Activated CD4-positive, alpha-beta T cell treated with anti-CD3 and anti-CD28 coated beads, Interleukin-2, amount 50 U/mL, for 48 hours (primary cell): Measurements from ENCODE around the gene TPM1.
"Not testable (repeated sequence)": the region's sequence is repeated elsewhere in the genome, so short reads cannot be mapped to it uniquely, and the experiment has no call there.

Experiments used
- DNase-seq, 2 experiments: peaks; one replicate each; pipeline ENCODE4 v3.0.0-alpha.2; 2020

The TPM1 gene

GRCh38 chr15:63077952-63078351 lies 35.4 kb downstream of the TPM1 start:
- DNase-seq, result no peak

DNA sequence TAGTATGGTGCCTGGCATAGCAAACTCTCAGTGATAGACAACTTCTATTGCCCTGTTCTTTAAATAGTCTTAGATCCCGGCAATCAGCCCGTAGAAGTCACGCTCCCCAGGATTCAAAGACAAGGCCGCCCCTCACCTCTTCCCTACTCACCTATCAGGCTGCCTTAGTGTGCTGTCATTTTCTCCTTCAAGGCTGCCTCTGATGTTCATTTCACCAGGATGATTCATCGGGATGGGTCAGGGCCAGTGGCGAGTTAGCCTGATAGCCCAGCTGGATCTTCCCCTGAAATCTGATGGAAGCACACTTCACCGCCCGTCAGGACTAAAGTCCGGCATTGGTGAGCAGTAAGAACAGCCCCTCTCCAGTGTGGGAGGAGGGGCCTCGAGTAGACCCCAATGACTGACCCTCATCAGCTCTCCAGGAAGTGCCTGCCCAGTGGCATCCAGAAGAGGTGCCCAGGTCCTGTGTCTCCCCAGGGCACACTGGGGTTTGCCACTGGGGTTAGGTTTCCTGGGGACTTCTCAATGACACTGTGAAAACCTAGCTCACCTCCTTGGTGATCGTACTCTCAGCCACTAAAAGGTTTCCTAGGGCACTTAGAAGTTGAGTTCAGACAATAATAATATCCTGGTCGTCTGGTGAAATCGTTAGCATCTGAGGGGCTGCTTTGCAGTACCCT lies 37.5 kb downstream of the TPM1 start:
- no peak for DNase-seq

DNA sequence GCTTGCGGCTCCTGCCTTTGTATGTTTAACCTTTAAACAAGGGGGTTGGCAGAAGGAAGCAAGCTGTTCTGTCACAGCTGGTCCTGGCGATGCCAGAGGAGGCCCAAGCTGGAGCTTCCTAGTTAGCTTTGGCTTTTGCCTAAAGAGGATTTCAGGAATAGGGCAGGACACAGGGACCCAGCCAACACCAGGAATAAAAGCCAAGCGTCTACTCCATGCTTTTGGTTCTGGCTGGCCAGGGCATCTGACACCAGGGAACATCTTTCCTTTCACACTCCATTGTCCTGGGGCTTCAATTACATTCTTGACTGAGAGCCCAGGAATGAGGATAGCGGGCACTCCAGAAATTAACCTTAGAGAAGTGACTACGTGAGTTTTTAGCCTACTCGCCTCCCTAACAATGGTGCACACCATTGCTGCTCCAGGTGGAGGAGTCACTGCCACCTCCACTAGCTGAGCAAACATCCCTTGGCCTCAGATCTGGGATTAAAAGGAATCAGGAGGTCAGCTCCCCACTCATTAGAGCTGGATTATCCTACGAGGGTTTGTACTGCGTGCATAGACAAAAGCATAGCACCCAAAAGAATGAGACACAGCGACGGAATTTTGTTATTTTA lies 38.2 kb downstream of the TPM1 start:
- DNase-seq, result no peak

DNA sequence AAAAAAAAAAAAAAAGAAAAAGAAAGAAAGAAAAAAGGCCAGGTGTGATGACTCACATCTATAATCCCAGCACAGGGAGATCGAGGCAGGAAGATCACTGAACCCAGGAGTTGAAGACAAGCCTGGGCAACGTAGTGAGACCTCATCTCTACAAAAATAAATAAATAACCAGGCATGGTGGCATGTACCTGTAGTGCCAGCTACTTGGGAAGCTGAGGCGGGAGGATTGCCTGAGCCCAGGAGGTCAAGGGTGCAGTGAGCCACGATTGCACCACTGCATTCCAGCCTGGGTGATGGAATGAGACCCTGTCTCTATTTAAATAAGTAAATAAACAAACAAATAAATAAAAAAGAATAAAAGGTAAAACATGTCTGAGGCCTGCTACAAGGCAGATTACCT lies 39.8 kb downstream of the TPM1 start:
- no peak for DNase-seq

- DNase-seq, result no peak
Observed at GRCh38 chr15:63083044-63083443, 40.5 kb downstream of the TPM1 start.

DNA sequence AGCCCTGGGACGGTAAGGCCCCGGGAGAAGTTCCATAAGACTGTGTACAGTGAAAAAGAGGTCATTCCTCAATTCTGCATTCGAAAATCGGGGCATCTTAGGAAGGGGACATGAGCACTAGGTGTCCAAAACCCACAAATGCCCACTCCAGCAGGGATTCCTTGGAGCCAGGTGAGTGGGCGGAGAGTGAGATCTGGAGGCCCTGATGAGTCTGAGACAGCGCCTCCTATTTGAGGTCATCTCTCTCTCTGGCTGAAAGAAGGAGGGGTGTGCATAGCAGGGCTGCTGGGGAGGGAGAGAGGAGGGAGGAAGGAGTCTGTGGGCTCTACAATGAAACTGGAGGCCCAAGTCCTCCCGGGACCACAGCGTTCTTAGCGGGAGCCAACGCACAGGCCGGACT lies 41.0 kb downstream of the TPM1 start:
- DNase-seq, result no peak

GRCh38 chr15:63084806-63085205 lies 42.3 kb downstream of the TPM1 start:
- no peak for DNase-seq

DNA sequence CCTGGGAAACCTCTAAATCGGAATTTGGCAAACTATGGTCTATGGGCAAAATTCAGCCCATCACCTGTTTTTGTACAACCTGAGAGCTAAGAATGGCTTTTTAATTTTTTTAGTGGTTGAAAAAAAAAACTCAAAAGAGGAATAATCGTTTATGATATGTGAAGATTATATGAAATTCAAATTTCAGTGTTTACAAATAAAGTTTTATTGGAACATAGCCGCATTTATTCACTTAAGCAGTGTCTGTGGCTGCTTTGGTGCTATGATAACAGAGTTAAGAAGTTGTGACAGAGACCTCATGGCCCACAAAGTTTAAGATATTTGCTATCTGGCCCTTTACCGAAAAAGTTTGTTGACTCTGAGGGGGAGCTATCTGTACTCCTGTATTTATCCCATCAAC lies 42.7 kb downstream of the TPM1 start:
- DNase-seq, result no peak

GRCh38 chr15:63086271-63086670 lies 43.7 kb downstream of the TPM1 start:
- DNase-seq, result no peak

GRCh38 chr15:63086947-63087346 lies 44.4 kb downstream of the TPM1 start:
- DNase-seq, result no peak

GRCh38 chr15:63088533-63089245 lies 46.1 kb downstream of the TPM1 start:
- no peak for DNase-seq

- DNase-seq, result no peak
Observed at GRCh38 chr15:63089260-63090043, 46.9 kb downstream of the TPM1 start.

GRCh38 chr15:63090472-63090871 lies 47.9 kb downstream of the TPM1 start:
- DNase-seq, result no peak

- DNase-seq, result no peak
Observed at GRCh38 chr15:63090887-63091286, 48.3 kb downstream of the TPM1 start.

DNA sequence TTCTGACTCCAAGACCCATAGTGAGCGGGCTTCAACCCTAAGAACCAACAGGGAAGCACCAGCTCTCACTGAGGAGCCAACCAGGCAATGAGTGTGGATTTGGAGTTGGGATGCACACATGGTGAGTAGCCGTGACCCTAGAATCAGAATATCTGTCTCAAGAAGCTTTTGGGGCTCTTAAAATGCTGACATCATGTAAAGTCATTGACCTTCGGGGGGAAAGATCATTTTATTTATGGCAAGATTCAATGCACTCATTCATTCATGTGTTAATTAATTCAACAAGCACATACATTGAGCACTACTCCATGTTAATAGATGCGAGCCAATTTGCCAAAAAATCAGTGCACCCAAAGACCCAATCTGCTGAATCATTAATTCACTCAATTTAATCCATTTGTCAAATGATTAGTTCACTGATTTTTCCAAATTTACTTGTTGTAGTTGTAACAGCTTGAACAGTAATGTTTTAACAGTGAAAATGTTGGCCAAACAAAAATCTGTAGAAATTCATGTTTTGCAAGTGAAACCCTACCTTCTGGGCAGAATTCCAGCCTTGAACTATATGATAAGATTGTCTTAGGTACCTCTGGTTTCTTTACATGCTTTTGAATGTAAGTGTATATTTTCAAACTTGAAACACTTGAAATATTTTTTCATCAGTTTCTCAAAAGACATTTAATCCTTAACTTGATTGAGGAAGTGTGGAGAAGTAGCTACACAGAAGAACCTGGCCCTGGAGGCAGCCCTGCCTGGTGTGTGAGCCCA lies 49.3 kb downstream of the TPM1 start:
- DNase-seq, result no peak

DNA sequence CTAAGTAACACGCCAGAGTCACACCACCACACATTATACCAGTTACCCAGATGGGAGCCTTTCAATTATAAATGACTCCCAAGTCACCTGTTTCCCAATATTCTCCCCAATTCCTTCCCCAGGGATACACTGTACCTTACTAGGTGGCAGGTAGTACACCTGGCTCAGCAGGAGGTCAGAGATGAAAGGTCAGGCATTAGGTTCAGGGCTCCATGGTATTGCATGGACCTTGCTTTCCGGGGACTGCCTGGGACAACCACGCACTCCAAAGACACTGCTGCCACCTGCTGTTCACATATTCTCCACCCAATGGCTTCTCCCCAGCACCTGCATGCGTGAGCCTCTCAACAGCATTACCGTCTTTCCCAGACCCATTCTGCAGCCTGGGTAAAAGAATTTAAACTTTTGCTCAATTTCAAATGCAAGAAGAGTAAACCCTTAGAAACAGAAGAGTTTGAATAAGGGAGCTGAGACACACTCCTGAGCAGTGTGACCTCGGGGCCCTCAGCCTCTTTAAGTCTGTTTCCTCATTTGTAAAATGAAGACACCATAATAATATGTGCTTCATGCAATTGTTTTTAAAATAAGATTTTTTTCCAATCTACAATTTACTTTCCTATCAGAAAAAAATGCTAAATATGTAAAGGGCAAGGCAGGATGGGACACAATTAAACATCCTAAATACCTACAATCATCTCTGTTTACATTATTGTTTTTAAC lies 51.1 kb downstream of the TPM1 start:
- peak; percentile 77 to 83 for DNase-seq

GRCh38 chr15:63094495-63094931 lies 52.0 kb downstream of the TPM1 start:
- DNase-seq, result no peak

DNA sequence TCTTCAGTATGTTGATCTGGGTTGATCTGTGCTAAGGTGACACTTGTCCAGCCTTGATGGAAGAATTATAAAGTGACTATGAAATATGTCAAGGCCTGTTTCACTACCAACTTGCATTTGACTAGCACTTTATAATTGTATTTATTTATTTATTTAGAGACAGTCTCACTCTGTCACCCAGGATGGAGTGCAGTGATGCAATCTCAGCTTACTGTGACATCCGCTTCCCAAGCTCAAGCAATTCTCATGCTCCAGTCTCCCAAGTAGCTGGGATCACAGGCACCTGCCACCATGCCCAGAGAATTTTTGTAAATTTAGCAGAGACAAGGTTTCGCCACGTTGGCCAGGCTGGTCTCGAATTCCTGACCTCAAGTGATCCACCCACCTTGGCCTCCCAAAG lies 53.6 kb downstream of the TPM1 start:
- no peak for DNase-seq

DNA sequence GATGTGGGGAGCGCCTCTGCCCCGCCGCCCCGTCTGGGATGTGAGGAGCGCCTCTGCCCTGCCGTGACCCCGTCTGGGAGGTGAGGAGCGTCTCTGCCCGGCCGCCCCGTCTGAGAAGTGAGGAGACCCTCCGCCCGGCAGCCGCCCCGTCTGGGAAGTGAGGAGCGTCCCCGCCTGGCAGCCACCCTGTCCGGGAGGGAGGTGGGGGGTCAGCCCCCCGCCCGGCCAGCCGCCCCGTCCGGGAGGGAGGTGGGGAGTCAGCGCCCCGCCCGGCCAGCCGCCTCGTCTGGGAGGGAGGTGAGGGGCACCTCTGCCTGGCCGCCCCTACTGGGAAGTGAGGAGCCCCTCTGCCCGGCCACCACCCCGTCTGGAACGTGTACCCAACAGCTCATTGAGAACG lies 56.4 kb downstream of the TPM1 start:
- not testable (repeated sequence) for DNase-seq

DNA sequence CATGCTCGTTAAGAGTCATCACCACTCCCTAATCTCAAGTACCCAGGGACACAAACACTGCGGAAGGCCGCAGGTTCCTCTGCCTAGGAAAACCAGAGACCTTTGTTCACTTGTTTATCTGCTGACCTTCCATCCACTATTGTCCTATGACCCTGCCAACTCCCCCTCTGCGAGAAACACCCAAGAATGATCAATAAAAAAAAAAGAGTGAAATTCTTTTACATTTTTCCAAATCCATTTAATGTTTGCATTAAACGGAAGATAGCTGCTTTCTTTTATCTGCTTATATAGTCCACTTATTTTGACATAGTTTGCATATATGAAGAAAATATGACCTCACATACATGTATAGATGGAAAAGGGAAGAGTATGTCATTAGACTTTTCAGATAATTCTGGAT lies 57.0 kb downstream of the TPM1 start:
- not testable (repeated sequence) for DNase-seq

DNA sequence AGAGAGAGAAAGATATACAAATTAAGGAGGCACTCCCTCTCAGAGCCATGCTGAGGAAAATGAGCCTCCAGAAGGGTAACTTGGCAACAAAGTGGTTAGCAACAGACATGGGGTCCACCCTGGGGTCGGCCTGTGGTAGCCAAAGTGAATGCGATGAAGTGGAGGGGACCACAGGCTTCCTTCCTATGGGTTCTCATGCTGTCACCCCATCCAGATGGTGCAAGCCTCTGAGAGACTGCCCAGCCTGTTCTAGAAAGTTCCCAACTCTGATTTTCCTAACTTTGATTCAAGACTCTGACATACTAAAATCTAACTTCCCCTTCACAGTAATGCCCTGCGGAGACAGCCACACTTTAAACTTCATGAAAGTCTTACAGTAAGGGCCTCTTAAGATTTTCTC lies 60.9 kb downstream of the TPM1 start:
- no peak for DNase-seq

GRCh38 chr15:63104727-63105126 lies 62.2 kb downstream of the TPM1 start:
- DNase-seq, result no peak
